Body of pancreas (tissue), 4 donors: Measurements from ENCODE around the gene PSMG1. TPM values are rescaled to one million over a fixed set of nuclear protein-coding genes. Genes with fewer than 3 reads are reported as not detected.
"Not testable (repeated sequence)": the region's sequence is repeated elsewhere in the genome, so short reads cannot be mapped to it uniquely, and the experiment has no call there.

Source experiments
- ATAC-seq: fragments of 150-250 bp; one replicate; pipeline ENCODE4 v1.9.1; 2016
- DNase-seq, 4 donors: peaks; one replicate each; pipeline ENCODE4 v3.0.0-alpha.2; 2019
- H3K27ac ChIP-seq, 4 donors: fragments of 200-600 bp; sonication (generic); 1 replicate in 3 of 4; 2 replicates in 1 of 4; pipeline versions ENCODE4 v1.5.1 to v1.6.1; 2016 to 2019; ENCODE audit warnings: mild to moderate bottlenecking in 1 of 4, mixed read lengths in 1 of 4, moderate library complexity in 1 of 4
- H3K27me3 ChIP-seq, 2 donors: fragments of 200-600 bp; sonication (generic); one replicate each; pipeline ENCODE4 v1.6.0; 2016; ENCODE audit warnings: mild to moderate bottlenecking in 1 of 2
- H3K36me3 ChIP-seq, 2 donors: fragments of 200-600 bp; sonication (generic); replicated peaks in 1 of 2; 2 replicates each; pipeline ENCODE4 v1.5.1; 2016; ENCODE audit warnings: low read depth in 2 of 2; ENCODE audit not compliant: insufficient read depth in 1 of 2
- H3K4me1 ChIP-seq: fragments of 200-600 bp; sonication (generic); one replicate; pipeline ENCODE4 v1.6.0; 2016
- H3K4me3 ChIP-seq, 2 donors: fragments of 200-600 bp; sonication (generic); 1 replicate in 1 of 2; 2 replicates in 1 of 2; pipeline ENCODE4 v1.5.1; 2016 to 2019
- H3K9me3 ChIP-seq, 3 donors: fragments of 200-600 bp; sonication (generic); 1 replicate in 2 of 3; 2 replicates in 1 of 3; pipeline ENCODE4 v1.5.1; 2016
- CTCF ChIP-seq, 7 experiments: fragments of 450-650 bp in 4 of 7; fragments of 200-600 bp in 3 of 7; sonication (generic) in 3 of 7; IDR thresholded peaks; one replicate each; pipeline ENCODE4 v1.5.1; 2016 to 2019; ENCODE audit warnings: antibody characterized with exemption in 7 of 7
- POLR2A ChIP-seq, 3 donors: fragments of 450-650 bp; IDR thresholded peaks; one replicate each; pipeline ENCODE4 v1.6.1; 2016; ENCODE audit warnings: antibody characterized with exemption in 3 of 3, mild to moderate bottlenecking in 2 of 3
- WGBS, 2 donors: methylation state at CpG; one replicate each; pipeline ENCODE4 v1.1.5; 2017; 5-methylcytosine and 5-hydroxymethylcytosine counted together
- intact Hi-C: fragments of 100-400 bp; cut with DNase I; formaldehyde crosslinking; loops from one replicate; pipeline ENCODE4 v1.15.1; 2023
- total RNA-seq, 2 donors: library from RNA; depleted of rRNA; stranded (reverse); fragments of >200 nt; gene quantifications; one replicate each; pipeline ENCODE4 v1.1.0, GENCODE V29; 2016

PSMG1 gene
- total RNA-seq, 2 donors from 2014 or later: 16.6 to 19.4 TPM

GRCh38 chr21:39137248-39138178 is 45.7 kb downstream of the PSMG1 start:
- H3K4me3 ChIP-seq: no peak overlapping the region
- DNase-seq: no peak
- intact Hi-C loops: loop anchor here (5.0 kb wide), 1 partner anchor 405 kb away; no protein-coding TSS in a partner anchor
- H3K27ac ChIP-seq: no peak overlapping the region
- H3K9me3 ChIP-seq: no peaks in the 10 kb centered on the region
- H3K4me1 ChIP-seq: no peaks in the 10 kb centered on the region
- TF ChIP-seq POLR2A (IDR thresholded peaks at IDR 0.05): no peak
- no peak for TF ChIP-seq CTCF (IDR thresholded peaks at IDR 0.05)
- WGBS, 2 donors: 65 to 73% methylated on average over 14 of the region's 14 CpGs
- no peaks in the 10 kb centered on the region for H3K27me3 ChIP-seq
- H3K36me3 ChIP-seq: no peaks in the 10 kb centered on the region
- ATAC-seq: no peak

DNA sequence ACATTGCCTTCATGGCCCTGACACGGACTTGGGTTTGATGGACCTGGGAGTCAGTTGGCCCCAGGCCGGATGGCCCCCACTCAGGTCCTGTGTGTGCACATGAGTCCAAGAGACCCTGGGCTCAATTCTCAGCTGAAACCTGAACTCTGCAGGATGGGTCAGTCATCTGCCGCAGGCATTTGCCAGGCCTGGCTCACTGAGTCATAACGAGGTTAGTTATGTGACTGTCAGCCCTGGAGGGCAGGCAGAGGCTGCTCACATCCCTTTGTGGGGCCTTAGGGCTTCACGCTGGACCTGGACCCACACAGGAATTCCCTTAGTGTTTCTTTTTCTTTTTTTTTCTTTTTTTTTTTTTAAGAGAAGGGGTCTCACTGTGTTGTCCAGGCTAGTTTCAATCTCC is 46.5 kb downstream of the PSMG1 start:
- no peak overlapping the region for H3K27ac ChIP-seq
- 78 to 79% methylated on average over 5 of the region's 5 CpGs for WGBS, 2 donors
- no peaks in the 10 kb centered on the region for H3K27me3 ChIP-seq
- H3K4me3 ChIP-seq: no peak overlapping the region
- H3K4me1 ChIP-seq: no peaks in the 10 kb centered on the region
- DNase-seq (no peak), ATAC-seq (no peak)
- intact Hi-C loops: loop anchor here (5.0 kb wide), 1 partner anchor 404 kb away; no protein-coding TSS in a partner anchor
- no peaks in the 10 kb centered on the region for H3K9me3 ChIP-seq
- H3K36me3 ChIP-seq: no peaks in the 10 kb centered on the region
- TF ChIP-seq POLR2A (IDR thresholded peaks at IDR 0.05) (no peak), CTCF (IDR thresholded peaks at IDR 0.05) (no peak)

DNA sequence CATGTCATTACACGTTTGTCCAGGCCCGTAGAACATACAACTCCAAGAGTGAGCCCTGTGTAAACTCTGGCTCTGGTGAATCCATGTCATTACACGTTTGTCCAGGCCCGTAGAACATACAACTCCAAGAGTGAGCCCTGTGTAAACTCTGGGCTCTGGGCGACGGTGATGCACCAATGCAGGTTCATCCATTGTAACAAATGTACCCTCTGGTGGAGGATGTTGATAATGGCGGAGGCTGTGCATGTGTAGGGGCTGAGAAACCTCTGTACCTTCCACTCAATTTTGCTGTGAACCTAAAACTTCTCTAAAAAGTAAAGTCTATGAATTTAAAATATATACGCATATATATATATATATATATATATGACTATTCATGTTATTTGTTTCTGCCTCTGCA is 47.1 kb downstream of the PSMG1 start:
- not testable (repeated sequence) for ATAC-seq, H3K27me3 ChIP-seq, H3K36me3 ChIP-seq, H3K27ac ChIP-seq, H3K4me3 ChIP-seq, H3K9me3 ChIP-seq, H3K4me1 ChIP-seq
- DNase-seq: peak in 1 of 4 donors; percentile 16
- TF ChIP-seq CTCF (IDR thresholded peaks at IDR 0.05): peak in 1 of 7 experiments; percentile 7
- 63 to 73% methylated on average over 2 to 8 of the region's 8 CpGs for WGBS, 2 donors
- intact Hi-C loops: loop anchor here (5.0 kb wide), 1 partner anchor 404 kb away; no protein-coding TSS in a partner anchor

DNA sequence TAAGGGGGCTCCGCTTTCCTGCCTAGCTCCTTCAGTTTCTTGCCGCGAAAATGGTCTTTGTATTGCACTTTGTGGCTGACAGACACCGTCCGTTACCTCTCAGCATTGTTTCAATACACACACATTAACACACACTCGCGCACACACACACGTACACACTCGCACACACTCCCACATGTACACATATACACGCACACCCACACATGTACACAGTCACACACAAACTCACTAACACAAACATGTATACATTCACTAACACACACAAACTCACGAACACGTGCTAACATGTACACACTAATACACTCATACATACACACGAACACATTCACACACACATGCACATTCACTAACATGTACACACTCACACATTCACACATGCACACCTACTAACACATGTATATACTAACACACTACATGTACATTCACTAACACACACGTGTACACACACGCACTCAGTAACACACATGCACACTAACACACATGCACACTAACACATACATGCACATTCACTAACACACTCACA is 48.9 kb downstream of the PSMG1 start:
- intact Hi-C loops: no loop called here
- no peaks in the 10 kb centered on the region for H3K36me3 ChIP-seq
- H3K4me1 ChIP-seq: no peaks in the 10 kb centered on the region
- H3K27ac ChIP-seq: no peak overlapping the region
- no peaks in the 10 kb centered on the region for H3K9me3 ChIP-seq
- no peak overlapping the region for H3K4me3 ChIP-seq
- DNase-seq: no peak
- no peak for ATAC-seq
- H3K27me3 ChIP-seq: no peaks in the 10 kb centered on the region
- 77 to 79% methylated on average over 15 of the region's 15 CpGs for WGBS, 2 donors
- TF ChIP-seq POLR2A (IDR thresholded peaks at IDR 0.05) (no peak), CTCF (IDR thresholded peaks at IDR 0.05) (no peak)
